GM23338 (cell line): ENCODE measurements around the gene ALDH1A2. TPM values are rescaled to one million over a fixed set of nuclear protein-coding genes. Genes with fewer than 3 reads are reported as not detected.

ENCODE experiments used
- ATAC-seq: fragments of 200-7000 bp; cut with Tn5 transposase; 3 replicates; pipeline ENCODE4 v1.9.1; 2020
- DNase-seq: peaks from one replicate; pipeline ENCODE4 v3.0.0-alpha.2; 2015; ENCODE audit warnings: low spot score
- H2AFZ ChIP-seq: fragments of 200-600 bp; sonication (generic); 2 replicates; pipeline ENCODE4 v1.8.0; 2016; ENCODE audit warnings: antibody characterized with exemption, mild to moderate bottlenecking, moderate library complexity
- H3F3A ChIP-seq: fragments of 200-600 bp; sonication (generic); replicated peaks from 2 replicates; pipeline ENCODE4 v1.8.0; 2017; ENCODE audit warnings: antibody characterized with exemption, mixed run types, low read depth
- H3K27ac ChIP-seq: fragments of 200-600 bp; sonication (generic); 2 replicates; pipeline ENCODE4 v1.6.1; 2016; ENCODE audit warnings: low read depth
- H3K27me3 ChIP-seq: fragments of 200-600 bp; sonication (generic); 2 replicates; pipeline ENCODE4 v1.8.0; 2016; ENCODE audit warnings: mild to moderate bottlenecking, mixed run types, moderate library complexity; ENCODE audit not compliant: insufficient read depth
- H3K36me3 ChIP-seq: fragments of 200-600 bp; sonication (generic); 2 replicates; pipeline ENCODE4 v1.8.0; 2016; ENCODE audit warnings: mild to moderate bottlenecking; ENCODE audit not compliant: insufficient read depth
- H3K4me1 ChIP-seq: fragments of 200-600 bp; sonication (generic); 2 replicates; pipeline ENCODE4 v1.8.0; 2016; ENCODE audit warnings: mild to moderate bottlenecking, moderate library complexity; ENCODE audit not compliant: insufficient read depth
- H3K4me2 ChIP-seq: fragments of 200-600 bp; sonication (generic); 2 replicates; pipeline ENCODE4 v1.7.1; 2017; ENCODE audit warnings: mixed run types
- H3K4me3 ChIP-seq: fragments of 200-600 bp; sonication (generic); 2 replicates; pipeline ENCODE4 v1.6.1; 2016; ENCODE audit warnings: mixed run types
- H3K79me2 ChIP-seq: fragments of 200-600 bp; sonication (generic); replicated peaks from 2 replicates; pipeline ENCODE4 v1.8.0; 2017; ENCODE audit warnings: mild to moderate bottlenecking; ENCODE audit not compliant: insufficient read depth
- H3K9me2 ChIP-seq: fragments of 200-600 bp; sonication (generic); 2 replicates; pipeline ENCODE4 v1.8.0; 2017; ENCODE audit not compliant: insufficient read depth
- H4K20me1 ChIP-seq: fragments of 200-600 bp; sonication (generic); replicated peaks from 2 replicates; pipeline ENCODE4 v1.8.0; 2017; ENCODE audit warnings: mild to moderate bottlenecking; ENCODE audit not compliant: insufficient read depth
- H3K27ac Mint-ChIP-seq: 2 replicates; pipeline ENCODE4 v1.8.0; 2020; ENCODE audit warnings: inconsistent platforms, mild to moderate bottlenecking, moderate library complexity, mixed read lengths
- H3K27me3 Mint-ChIP-seq: 3 replicates; pipeline ENCODE4 v1.8.0; 2022; ENCODE audit warnings: low read depth, mild to moderate bottlenecking, moderate library complexity, mixed read lengths, inconsistent platforms; ENCODE audit not compliant: insufficient read depth, poor library complexity
- H3K36me3 Mint-ChIP-seq: 3 replicates; pipeline ENCODE4 v1.8.0; 2021; ENCODE audit warnings: low read depth, mild to moderate bottlenecking, inconsistent platforms, moderate library complexity, mixed read lengths
- H3K4me1 Mint-ChIP-seq: 3 replicates; pipeline ENCODE4 v1.8.0; 2020; ENCODE audit warnings: mild to moderate bottlenecking, inconsistent platforms, mixed read lengths
- H3K4me3 Mint-ChIP-seq: 3 replicates; pipeline ENCODE4 v1.8.0; 2021; ENCODE audit warnings: moderate library complexity, mild to moderate bottlenecking, inconsistent platforms, mixed read lengths
- H3K9me3 Mint-ChIP-seq: 3 replicates; pipeline ENCODE4 v1.8.0; 2020; ENCODE audit warnings: moderate library complexity, mild to moderate bottlenecking, inconsistent platforms, mixed read lengths
- CTCF ChIP-seq, 2 experiments: fragments of 200-600 bp in 1 of 2; sonication (generic) in 1 of 2; conservative IDR thresholded peaks; 2 replicates each; pipeline versions ENCODE4 v1.5.1 to v1.6.1; 2016 to 2017; ENCODE audit warnings: antibody characterized with exemption in 2 of 2, low read depth in 2 of 2, mild to moderate bottlenecking in 2 of 2, moderate library complexity in 1 of 2
- ETS1 ChIP-seq: IDR thresholded peaks from 2 replicates; pipeline ENCODE4 v1.6.1; 2016; ENCODE audit warnings: antibody characterized with exemption
- JUNB ChIP-seq: IDR thresholded peaks from one replicate; pipeline ENCODE4 v1.6.1; 2016; ENCODE audit warnings: antibody characterized with exemption; ENCODE audit not compliant: unreplicated experiment
- POLR2AphosphoS5 ChIP-seq: IDR thresholded peaks from 2 replicates; pipeline ENCODE4 v1.6.1; 2016; ENCODE audit warnings: antibody characterized with exemption, low read depth
- STAT1 ChIP-seq: IDR thresholded peaks from one replicate; pipeline ENCODE4 v1.6.1; 2016; ENCODE audit warnings: antibody characterized with exemption; ENCODE audit not compliant: unreplicated experiment
- ZNF114 ChIP-seq: fragments of 250-450 bp; sonication (Bioruptor Pico); IDR thresholded peaks from 2 replicates; pipeline ENCODE4 v1.5.0; 2020; ENCODE audit warnings: mild to moderate bottlenecking, moderate library complexity
- ZNF331 ChIP-seq: fragments of 250-450 bp; sonication (Bioruptor Pico); IDR thresholded peaks from 2 replicates; pipeline ENCODE4 v1.5.0; 2020; ENCODE audit warnings: low read depth, mild to moderate bottlenecking, moderate library complexity
- ZNF462 ChIP-seq: fragments of 250-450 bp; sonication (Bioruptor Pico); IDR thresholded peaks from 2 replicates; pipeline ENCODE4 v1.5.0; 2020; ENCODE audit warnings: mild to moderate bottlenecking, moderate library complexity
- polyA plus RNA-seq: library from polyadenylated mRNA; unstranded; fragments of >200 nt; fragmentation: Nextera tagmentation; extraction: Ambion mirVana; gene quantifications from 2 replicates; pipeline ENCODE4 v1.2.1, GENCODE V29; 2016
- total RNA-seq: library from RNA; depleted of rRNA; stranded (reverse); fragments of >200 nt; shearing (Covaris generic); gene quantifications from 2 replicates; pipeline ENCODE4 v1.2.3, GENCODE V29; 2014

Gene ALDH1A2
- total and polyA plus RNA-seq, 2 experiments from 2014 or later = 0.80 TPM; not detected in 1

- Histone ChIP-seq H3K4me1 (peaks cover 18% of the 10 kb centered on the region; the same call in 1 of the 2 replicates), H3K27ac (no peak overlapping the region), H3K9me2 (no peaks in the 10 kb centered on the region; the same call in 1 of the 2 replicates), H3K4me3 (no peak overlapping the region), H3K4me2 (peak overlapping the region; percentile 27), H3K79me2 (no peaks in the 10 kb centered on the region), H2AFZ (no peak overlapping the region), H3K36me3 (no peaks in the 10 kb centered on the region), H4K20me1 (no peaks in the 10 kb centered on the region), H3F3A (no peaks in the 10 kb centered on the region), H3K27me3 (no peaks in the 10 kb centered on the region)
- H3K27ac Mint-ChIP-seq = no peak overlapping the region
- no peak overlapping the region for H3K4me3 Mint-ChIP-seq
- TF ChIP-seq CTCF (conservative IDR thresholded peaks at IDR 0.05; ENCODE audit: low read depth in 2 of 2) = no peak
- TF ChIP-seq POLR2AphosphoS5 = no peak
- no peak for TF ChIP-seq STAT1
- no peak for TF ChIP-seq ETS1
- no peak for TF ChIP-seq ZNF462
- no peak for TF ChIP-seq ZNF114
- no peak for TF ChIP-seq JUNB
- TF ChIP-seq ZNF331 (CRISPR knock-in tag) = no peak
- ATAC-seq (peak; percentile 54), DNase-seq (peak; percentile 40)
- no peaks in the 10 kb centered on the region; the same call in 2 of the 3 replicates for H3K9me3 Mint-ChIP-seq
- H3K27me3 Mint-ChIP-seq = no peaks in the 10 kb centered on the region
- H3K36me3 Mint-ChIP-seq = no peaks in the 10 kb centered on the region
- H3K4me1 Mint-ChIP-seq = peaks cover 12% of the 10 kb centered on the region
Measured at GRCh38 chr15:57932348-57932747, 133.2 kb downstream of the ALDH1A2 start.
